GM21737 (cell line): Measurements from ENCODE around the gene TRAFD1.
"Not testable (repeated sequence)": the region's sequence is repeated elsewhere in the genome, so short reads cannot be mapped to it uniquely, and the experiment has no call there.

Experiments used
- ATAC-seq: cut with Tn5 transposase; IDR thresholded peaks from one replicate; pipeline ENCODE4 v1.9.1; 2021; ENCODE audit warnings: mild to moderate bottlenecking, moderate library complexity; ENCODE audit not compliant: unreplicated experiment

TRAFD1 gene

GRCh38 chr12:112158461-112159145 lies 33.2 kb downstream of the TRAFD1 start:
- ATAC-seq: not testable (repeated sequence)

- no peak for ATAC-seq
Observed at GRCh38 chr12:112159146-112159541, 33.8 kb downstream of the TRAFD1 start.

GRCh38 chr12:112160611-112161010 lies 35.3 kb downstream of the TRAFD1 start:
- no peak for ATAC-seq

- ATAC-seq: no peak
Observed at GRCh38 chr12:112161711-112162110, 36.4 kb downstream of the TRAFD1 start.

- no peak for ATAC-seq
Observed at GRCh38 chr12:112162241-112162790, 37.0 kb downstream of the TRAFD1 start.

GRCh38 chr12:112163056-112163455 lies 37.7 kb downstream of the TRAFD1 start:
- no peak for ATAC-seq

GRCh38 chr12:112163471-112163991 lies 38.2 kb downstream of the TRAFD1 start:
- no peak for ATAC-seq

- ATAC-seq: no peak
Observed at GRCh38 chr12:112164011-112164660, 38.8 kb downstream of the TRAFD1 start.

GRCh38 chr12:112165624-112166023 lies 40.3 kb downstream of the TRAFD1 start:
- no peak for ATAC-seq

GRCh38 chr12:112166051-112167015 lies 41.0 kb downstream of the TRAFD1 start:
- ATAC-seq: no peak

- no peak for ATAC-seq
Observed at GRCh38 chr12:112167031-112167461, 41.7 kb downstream of the TRAFD1 start.

- no peak for ATAC-seq
Observed at GRCh38 chr12:112167718-112168525, 42.6 kb downstream of the TRAFD1 start.

- ATAC-seq: no peak
Observed at GRCh38 chr12:112168561-112168971, 43.2 kb downstream of the TRAFD1 start.

- no peak for ATAC-seq
Observed at GRCh38 chr12:112169161-112169872, 44.0 kb downstream of the TRAFD1 start.

GRCh38 chr12:112169966-112170365 lies 44.6 kb downstream of the TRAFD1 start:
- no peak for ATAC-seq

GRCh38 chr12:112170376-112170775 lies 45.0 kb downstream of the TRAFD1 start:
- no peak for ATAC-seq

- ATAC-seq: no peak
Observed at GRCh38 chr12:112170971-112171596, 45.7 kb downstream of the TRAFD1 start.

- ATAC-seq: no peak
Observed at GRCh38 chr12:112172556-112173324, 47.4 kb downstream of the TRAFD1 start.
